CD4-positive, alpha-beta T cell treated with Interleukin-17A for 1 hour (primary cell): ENCODE results near the gene DLL4.
A peak's percentile ranks its signal among the peaks of the same experiment; 100 is the strongest.

ENCODE experiments used
- DNase-seq: peaks from one replicate; pipeline ENCODE4 v3.0.0-alpha.2; 2020

DLL4 gene

GRCh38 chr15:40928821-40929659 lies at the start of gene DLL4:
DLL4 (plus strand) TSS chr15:40929340; CDS start chr15:40929669, 329 bp downstream.
- DNase-seq, result no peak

DNA sequence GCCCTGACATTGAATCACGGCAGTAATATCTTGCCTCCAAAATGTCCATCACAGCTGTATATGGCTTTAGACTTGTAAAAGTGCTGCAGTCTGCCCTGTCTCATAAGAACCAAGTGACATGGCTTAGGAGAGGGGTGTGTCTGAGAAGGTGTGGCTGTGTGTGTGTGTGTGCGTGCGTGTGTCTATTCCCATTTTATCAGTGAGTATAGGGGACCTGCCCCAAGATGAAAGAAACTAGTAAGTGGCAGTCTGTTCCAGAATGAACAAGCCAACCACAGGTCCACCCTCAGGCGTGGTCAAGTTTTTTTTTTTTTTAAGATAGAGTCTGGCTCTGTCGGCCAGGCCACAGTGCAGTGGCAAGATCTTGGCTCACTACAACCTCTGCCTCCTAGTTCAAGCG lies 49.5 kb upstream of the DLL4 start:
- DNase-seq, result no peak

- no peak for DNase-seq
These were observed 47.8 kb upstream of the DLL4 start for GRCh38 chr15:40881351-40881750.

DNA sequence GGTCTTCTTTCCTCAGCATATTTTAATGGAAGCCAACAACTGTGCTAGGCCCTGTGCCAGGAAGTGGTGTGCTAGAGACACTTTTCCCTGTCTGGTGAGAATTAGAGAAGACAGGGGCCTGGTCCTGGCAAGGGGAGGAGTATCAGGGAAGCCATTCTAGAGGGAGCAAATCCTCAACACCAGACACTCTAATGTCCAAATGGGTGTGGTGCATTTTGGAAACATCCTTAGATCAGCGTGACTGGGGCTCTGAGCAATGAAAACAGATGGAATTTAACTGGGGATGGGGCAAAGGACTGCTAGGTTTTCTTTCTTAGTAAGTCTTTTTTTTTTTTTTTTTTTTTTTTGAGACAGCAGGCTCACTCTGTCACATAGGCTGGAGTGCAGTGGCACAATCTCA lies 42.6 kb upstream of the DLL4 start:
- DNase-seq, result no peak

DNA sequence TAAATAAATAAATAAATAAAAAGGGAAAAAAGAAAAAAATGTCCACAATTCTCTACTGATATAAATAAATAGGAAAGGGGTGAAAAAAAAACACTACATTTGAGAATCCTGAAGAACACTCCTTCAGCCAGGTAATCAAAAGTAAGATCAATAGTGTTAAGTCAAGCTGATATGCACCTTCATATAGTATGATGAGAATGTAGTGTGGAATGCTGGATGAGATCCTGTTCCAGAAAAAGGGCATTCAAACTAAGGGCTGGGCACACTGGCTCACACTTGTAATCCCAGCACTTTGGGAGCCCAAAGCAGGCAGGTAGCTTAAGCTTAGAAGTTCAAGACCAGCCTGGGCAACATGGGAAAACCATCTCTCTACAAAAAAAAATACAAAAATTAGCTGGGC lies 40.0 kb upstream of the DLL4 start:
- DNase-seq, result no peak

- no peak for DNase-seq
These were observed 38.0 kb upstream of the DLL4 start for GRCh38 chr15:40891138-40891537.

DNA sequence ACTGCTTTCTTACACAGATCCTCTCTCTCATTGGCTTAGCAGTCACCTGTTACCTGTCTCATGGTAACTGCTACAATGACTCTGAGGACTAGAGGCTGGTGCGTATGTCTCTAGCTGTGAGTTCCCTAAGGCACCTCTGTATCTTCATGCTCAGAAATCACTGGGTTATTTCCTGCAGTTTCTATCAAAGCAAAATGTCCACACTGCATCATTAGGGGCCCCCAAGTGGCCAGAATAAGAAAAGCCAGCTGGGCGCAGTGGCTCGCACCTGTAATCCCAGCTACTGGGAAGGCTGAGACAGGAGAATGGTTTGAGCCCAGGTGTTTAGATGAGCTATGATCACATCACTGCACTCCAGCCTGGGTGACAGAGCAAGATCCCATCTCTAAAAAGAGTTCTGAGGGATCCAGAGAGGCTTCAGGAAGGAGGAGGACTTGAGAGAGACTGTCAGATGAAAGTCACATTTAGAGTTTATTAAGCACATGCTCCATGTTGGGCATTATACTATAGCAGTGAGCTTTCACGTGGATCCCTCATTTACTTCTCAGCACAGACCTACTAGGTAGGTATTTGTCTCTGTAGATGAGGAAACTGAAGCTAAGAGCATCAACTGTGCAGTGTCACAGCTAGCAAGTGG lies 37.2 kb upstream of the DLL4 start:
- DNase-seq, result peak; percentile 52

GRCh38 chr15:40892447-40893012 lies 36.6 kb upstream of the DLL4 start:
- no peak for DNase-seq

DNA sequence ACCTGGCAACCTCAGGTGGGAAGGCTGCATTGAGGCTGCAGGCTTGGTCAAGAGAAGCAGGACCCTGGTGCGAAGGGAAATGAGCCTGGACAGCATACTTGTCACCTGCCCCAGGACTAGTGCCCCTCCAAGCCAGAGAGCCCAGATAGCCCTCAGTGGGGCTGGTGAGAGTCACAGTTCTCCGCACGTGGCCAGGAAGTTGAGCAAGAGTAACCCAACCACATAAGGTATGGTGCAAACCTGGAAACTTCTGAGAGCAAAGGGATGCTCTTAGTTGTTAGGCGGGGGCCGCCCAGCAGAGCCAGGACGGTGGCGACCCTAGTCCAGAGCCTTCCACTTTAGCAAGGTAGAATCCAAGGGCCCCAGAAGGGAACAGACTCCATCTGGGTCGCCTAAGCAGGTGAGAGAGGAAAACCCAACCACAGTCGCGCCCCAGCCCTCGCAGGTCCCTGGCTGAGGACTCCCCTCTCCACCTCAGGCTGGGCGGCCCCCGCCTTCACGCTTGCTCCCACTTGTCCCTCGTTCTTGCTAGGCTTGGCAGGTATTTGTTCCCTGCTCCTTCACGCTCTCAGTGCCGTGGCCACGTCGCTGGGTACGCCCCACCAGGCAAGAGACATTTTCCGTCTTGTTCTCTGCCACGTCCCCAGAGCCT lies 36.0 kb upstream of the DLL4 start:
- DNase-seq, result no peak

DNA sequence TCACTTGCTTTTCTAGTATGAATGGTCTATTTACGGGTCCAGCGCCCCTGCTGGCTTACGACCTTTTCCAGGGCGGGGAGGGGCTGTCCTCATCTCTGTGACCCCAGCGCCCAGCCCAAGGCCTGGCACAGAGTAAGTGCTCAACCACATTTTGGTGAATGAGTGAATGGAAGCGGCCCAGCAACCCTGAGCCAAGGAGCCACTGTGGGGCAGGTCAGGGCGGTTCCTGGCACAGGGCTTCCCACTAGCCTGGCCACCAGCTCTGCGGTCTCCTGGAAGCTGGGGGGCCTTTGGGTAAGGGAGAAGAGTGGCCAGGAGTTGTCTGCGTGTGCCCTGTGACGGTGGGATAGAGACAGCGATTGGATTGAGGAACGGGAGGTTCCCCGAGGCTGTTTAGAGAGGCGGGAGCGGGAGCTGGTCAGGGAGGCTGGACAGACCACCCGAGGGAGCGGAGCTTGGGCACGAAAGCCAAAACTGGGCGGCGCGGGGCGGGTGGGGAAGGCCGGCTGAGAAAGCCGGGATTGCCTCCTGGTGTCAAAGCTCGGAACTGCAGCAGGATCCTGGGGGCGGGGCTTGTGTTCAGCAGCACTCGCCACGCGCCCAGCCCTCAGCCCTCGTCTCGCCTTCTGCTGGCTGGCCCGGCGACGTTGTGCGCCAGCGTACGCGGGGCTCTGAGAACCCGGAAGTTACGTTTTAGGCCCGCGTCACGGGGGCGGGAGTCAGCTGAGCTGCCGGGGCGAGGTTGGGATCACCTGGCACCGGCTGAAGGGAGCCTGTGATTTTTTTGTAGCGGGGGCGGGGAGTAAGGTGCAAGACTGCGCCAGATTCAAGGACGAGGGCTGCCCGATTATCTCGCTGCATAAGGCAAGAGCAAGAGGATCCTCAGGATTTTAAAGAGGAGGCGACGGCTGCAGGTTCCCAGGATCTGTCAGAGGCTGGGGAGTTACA lies 35.1 kb upstream of the DLL4 start, which contains the start of gene VPS18:
VPS18 (plus strand) TSS at position 718 of the 948 bp plus-strand sequence. CDS start 319 bp downstream, outside the sequence.
- peak; percentile 98 for DNase-seq

- DNase-seq, result peak; percentile 73
These were observed 34.3 kb upstream of the DLL4 start for GRCh38 chr15:40894681-40895448.

DNA sequence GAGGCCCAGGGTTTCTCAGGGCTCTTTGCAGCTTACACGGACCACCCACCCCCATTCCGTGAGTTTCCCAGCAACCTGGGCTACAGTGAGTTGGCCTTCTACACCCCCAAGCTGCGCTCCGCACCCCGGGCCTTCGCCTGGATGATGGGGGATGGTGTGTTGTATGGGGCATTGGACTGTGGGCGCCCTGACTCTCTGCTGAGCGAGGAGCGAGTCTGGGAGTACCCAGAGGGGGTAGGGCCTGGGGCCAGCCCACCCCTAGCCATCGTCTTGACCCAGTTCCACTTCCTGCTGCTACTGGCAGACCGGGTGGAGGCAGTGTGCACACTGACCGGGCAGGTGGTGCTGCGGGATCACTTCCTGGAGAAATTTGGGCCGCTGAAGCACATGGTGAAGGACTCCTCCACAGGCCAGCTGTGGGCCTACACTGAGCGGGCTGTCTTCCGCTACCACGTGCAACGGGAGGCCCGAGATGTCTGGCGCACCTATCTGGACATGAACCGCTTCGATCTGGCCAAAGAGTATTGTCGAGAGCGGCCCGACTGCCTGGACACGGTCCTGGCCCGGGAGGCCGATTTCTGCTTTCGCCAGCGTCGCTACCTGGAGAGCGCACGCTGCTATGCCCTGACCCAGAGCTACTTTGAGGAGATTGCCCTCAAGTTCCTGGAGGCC lies 29.5 kb upstream of the DLL4 start:
- no peak for DNase-seq

- no peak for DNase-seq
These were observed 28.7 kb upstream of the DLL4 start for GRCh38 chr15:40900256-40901052.

- DNase-seq, result no peak
These were observed 28.1 kb upstream of the DLL4 start for GRCh38 chr15:40901053-40901443.

GRCh38 chr15:40902605-40903561 lies 26.3 kb upstream of the DLL4 start:
- no peak for DNase-seq

DNA sequence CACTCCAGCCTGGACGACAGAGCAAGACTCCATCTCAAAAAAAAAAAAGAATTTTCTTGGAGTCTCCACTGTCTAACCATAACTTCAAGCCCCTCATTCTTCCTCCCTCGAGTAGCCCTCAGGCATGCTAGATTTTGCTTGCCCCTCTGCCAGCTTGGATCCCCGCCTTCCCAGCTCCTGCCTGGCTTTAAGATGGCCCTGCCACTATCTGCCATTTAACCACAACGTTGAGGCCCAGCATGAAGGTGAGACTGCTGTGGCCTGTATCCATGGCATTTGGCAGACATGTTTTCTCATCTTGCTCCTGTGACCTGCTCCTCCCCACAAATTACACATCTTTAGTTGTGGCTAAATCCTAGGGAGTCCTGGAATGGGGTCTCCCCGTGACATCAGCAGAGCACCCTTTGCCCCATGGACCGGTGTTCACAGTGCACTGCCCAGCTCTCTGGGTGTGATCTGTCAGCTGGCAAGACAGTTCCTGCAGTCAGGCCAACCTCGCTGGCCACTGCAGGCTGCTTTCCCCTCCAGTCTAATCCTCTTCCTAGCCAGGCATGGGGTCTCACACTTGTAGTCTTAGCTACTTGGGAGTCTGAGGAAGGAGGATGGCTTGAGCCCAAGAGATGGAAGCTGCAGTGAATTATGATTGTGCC lies 24.5 kb upstream of the DLL4 start:
- DNase-seq, result no peak

GRCh38 chr15:40906091-40906990 lies 22.8 kb upstream of the DLL4 start:
- DNase-seq, result peak; percentile 75
